Retinal pigment epithelial cell (primary cell): ENCODE results near the gene OR13H1.

Experiments
- DNase-seq: peaks from one replicate; pipeline ENCODE4 v3.0.0-alpha.2; 2010; ENCODE audit warnings: low read depth
- H3K4me3 ChIP-seq: 2 replicates; pipeline ENCODE4 v1.5.1; 2011; ENCODE audit warnings: mild to moderate bottlenecking, low read length, control low read depth, moderate library complexity
- TF ChIP-seq, protein P1 (sequence below): conservative IDR thresholded peaks from 2 replicates; pipeline ENCODE4 v1.5.1; 2011; ENCODE audit warnings: low read depth, low read length, control low read depth, inconsistent platforms

OR13H1 gene

GRCh38 chrX:131588995-131589394 is 45.1 kb downstream of the OR13H1 start:
- no peak for DNase-seq

More at GRCh38 chrX:131588995-131589394, 45.1 kb downstream of the OR13H1 start:
- TF ChIP-seq, protein P1, sequence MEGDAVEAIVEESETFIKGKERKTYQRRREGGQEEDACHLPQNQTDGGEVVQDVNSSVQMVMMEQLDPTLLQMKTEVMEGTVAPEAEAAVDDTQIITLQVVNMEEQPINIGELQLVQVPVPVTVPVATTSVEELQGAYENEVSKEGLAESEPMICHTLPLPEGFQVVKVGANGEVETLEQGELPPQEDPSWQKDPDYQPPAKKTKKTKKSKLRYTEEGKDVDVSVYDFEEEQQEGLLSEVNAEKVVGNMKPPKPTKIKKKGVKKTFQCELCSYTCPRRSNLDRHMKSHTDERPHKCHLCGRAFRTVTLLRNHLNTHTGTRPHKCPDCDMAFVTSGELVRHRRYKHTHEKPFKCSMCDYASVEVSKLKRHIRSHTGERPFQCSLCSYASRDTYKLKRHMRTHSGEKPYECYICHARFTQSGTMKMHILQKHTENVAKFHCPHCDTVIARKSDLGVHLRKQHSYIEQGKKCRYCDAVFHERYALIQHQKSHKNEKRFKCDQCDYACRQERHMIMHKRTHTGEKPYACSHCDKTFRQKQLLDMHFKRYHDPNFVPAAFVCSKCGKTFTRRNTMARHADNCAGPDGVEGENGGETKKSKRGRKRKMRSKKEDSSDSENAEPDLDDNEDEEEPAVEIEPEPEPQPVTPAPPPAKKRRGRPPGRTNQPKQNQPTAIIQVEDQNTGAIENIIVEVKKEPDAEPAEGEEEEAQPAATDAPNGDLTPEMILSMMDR = no peak
- H3K4me3 ChIP-seq = no peak overlapping the region
